GM18520 (cell line): ENCODE results near the gene SPATC1L.
"Not testable (repeated sequence)": the region's sequence is repeated elsewhere in the genome, so short reads cannot be mapped to it uniquely, and the experiment has no call there.

Experiments
- ATAC-seq: cut with Tn5 transposase; IDR thresholded peaks from one replicate; pipeline ENCODE4 v1.9.1; 2021; ENCODE audit not compliant: unreplicated experiment

SPATC1L gene

DNA sequence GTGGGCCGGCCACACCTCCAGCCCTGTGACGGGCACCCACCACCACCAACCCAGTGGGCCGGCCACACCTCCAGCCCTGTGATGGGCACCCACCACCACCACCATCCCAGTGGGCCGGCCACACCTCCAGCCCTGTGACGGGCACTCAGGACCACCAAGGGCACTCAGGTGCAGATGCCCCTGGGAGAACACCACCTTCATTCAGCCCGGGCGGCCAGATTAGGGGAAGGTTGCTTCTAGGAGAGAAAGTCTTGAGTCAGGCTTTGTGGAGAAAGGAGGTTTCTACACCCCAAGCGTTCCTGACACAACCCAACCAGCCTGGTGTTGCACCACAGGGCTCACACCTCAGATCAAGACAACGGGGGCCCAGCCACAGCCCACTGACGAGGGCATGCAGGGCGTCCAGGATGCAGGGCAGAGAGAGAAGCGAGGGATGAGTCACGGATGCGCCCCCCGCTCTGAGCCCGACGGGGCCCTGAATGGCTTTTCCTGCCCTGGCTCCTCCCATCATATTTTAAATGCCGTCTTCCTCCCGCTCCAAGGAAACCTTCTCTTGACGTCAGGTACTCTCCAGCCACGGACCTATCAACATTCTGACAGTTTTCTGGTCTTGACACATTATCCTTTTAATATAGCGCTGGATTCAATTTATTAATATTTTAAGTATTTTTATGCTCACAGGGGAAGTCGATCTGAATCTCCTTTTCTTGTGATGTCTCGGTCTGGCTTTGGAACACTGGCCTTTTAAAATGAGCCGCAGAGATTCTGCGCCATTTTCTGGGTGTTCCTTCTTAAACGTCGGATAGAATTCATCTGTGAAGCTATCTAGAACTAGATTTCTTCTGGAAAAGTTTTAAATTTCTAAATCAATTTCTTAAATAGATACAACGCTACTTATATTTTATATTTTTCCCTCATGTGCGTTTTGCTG lies 631 bp upstream of the SPATC1L start:
- no peak for ATAC-seq

DNA sequence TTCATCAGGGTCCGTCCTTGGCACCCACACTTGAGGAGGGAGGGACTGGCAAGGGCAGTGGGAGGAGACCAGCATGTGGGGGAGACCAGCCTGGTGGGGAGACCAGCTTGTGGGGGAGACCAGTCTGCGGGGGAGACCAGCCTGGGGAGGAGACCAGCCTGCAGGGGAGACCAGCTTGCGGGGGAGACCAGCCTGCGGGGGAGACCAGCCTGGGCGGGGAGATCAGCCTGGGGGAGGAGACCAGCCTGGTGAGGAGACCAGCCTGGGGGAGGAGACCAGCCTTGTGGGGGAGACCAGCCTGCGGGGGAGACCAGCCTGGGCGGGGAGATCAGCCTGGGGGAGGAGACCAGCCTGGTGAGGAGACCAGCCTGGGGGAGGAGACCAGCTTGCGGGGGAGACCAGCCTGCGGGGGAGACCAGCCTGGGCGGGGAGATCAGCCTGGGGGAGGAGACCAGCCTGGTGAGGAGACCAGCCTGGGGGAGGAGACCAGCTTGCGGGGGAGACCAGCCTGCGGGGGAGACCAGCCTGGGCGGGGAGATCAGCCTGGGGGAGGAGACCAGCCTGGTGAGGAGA lies 836 bp downstream of the SPATC1L start:
- not testable (repeated sequence) for ATAC-seq

DNA sequence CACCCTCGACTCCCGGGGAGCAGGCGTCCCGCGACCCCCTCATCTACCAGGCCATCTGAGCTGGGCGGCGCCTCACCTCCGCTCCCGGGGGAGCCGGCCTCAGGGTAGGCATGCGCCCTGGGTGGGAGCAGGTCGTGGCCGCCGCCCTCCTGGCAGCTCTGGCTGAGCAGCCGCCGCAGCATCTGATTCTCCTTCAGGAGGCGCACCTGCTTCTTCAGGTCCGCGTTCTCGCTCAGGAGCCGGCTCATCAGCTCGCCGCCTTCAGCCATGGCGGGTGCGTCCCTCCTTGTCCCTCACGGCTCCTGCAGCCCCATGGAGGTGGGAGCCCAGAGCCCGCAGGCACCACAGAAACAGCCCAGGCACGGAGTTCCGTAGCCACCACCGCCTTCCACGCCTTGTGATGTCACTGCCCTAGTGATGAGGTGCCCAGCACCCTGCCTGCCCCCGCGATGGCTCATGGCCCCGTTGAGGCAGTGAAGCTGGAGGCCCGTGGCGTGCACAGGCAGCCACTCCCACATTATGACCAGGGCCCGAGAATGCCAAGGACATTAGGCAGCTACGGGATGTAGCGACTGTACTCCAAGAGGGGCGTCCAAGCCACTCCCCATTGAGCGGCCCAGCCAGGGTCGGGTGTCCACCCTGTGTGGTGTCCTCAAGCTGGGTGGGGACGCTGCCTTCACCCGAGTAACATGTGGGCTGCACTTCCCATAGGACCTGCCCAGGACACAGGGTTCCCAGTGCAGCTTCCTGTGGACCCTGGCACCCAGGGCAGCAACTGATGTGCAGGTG lies 1.5 kb downstream of the SPATC1L start:
- ATAC-seq: no peak

DNA sequence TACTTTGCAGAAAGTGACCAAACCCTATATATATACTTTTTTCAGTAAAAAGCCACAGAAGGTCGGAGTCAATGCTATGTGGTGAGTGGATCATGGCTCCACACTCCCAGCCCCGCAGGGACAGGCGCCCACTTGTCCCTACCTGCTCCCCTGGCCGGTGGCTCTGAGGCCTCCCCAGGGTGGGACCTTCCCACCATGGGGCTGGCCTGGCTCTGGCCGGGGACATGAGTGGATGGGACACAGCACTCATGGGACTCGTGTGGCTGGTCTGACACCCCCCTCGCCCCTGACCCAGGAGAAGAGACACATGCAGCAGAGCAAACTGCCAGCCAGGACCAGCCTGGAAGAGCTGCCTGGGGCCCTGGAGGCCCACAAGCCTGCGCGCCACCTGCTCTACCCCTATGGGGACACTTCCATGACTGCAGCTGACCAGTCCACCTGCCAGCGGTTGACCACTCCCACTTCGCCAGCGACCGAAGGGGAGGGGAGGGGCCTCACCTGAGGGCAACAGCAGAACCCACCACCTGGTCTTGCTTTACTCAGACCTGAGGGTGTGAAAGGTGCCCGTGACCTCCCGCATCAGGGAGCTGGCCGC lies 2.2 kb downstream of the SPATC1L start:
- ATAC-seq: no peak

DNA sequence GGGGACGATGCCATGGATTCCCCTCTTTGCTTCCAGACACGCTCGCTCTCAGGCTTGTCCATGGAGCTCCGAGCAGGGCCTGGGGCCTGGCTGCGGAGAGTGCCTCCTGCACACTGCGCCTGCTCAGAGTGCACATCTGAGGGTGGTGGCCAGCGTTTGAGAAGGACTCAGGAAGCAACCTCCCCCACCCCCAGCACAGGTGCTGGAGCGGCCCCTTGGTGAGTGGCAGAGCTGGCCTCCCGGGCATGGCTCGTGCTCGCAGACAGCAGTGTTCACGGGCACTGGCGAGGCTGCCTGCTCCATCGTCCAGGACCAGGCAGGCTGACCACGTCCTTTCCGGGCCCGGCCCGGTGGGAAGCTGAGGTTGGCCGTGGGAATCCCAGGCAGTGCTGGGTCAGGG lies 2.8 kb downstream of the SPATC1L start:
- no peak for ATAC-seq

DNA sequence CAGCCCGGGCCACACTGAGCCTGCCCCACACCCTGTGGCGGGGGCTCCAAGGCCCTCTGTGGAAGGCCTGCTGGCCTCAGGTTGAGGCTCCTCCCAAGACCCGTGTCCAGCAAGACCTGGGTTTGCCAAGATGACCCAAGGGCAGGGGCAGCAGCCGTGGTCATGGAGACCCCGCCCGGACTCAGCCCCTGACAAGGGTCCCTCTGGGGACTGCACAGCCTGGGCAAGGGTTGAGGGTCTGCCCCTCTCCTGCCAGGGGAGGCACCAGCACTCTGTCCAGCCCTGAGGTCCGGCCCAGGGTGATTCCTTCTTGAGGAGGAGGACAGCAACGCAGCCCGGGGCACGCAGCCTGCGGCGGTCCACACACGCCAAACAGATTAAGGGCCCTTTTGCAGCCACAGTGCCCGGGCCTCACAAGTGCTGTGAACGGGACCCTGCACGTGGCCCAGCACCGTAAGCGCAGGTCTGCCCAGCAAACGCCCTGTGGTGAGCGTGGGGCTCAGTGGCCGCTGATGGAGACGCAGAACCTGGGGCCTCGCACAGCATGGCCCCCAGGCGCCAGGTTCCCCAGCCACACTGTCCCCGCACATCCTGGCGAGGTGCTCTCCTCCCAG lies 3.4 kb downstream of the SPATC1L start:
- no peak for ATAC-seq

DNA sequence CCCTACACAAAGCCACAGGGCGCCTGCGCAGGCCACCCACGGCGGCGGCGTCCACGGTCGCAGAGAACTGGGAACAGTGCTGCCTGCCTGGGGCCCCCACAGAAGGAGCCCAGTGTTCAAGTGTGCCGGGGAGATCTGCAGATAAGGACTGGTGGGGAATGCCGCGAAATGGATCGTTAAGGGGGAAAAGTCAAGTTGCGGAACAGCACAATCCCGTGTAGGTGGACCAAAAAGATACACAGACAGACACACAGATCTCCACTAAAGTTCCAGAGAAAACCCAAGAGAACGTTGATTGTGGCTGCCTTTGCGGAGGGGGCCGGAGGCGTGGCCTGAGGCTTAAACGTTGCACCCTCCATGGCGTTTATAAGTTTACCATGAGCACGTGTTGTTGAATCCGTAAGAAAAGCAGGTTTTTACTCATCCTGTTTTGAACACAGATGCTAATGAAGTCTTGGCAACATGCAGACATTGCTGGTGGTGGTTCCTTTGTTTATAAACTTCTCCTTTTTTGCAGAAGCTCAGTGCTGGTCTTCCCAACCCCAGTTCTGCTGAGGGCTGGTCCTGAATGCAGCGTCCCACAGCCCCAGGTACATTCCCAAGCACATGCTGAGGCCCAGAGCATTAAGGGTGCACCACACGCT lies 4.1 kb downstream of the SPATC1L start:
- ATAC-seq: no peak

DNA sequence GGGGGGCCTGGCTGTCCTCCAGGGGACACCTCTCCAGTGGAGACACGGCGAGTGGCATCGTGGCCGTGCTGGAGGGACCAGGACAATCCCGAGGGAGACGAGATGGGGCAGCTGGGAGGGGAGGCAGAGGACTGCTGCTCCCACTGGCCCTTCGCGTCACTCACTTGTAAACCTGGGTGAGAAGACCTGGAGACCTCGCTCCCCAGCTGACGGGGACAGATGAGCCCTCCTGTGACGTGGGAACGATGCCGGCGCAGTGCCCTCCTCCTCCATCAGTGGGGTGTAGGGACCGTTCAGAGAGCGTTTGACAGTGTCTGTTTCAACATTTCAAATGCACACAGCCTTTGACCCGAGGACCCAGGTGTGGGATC lies 4.6 kb downstream of the SPATC1L start:
- ATAC-seq: no peak

DNA sequence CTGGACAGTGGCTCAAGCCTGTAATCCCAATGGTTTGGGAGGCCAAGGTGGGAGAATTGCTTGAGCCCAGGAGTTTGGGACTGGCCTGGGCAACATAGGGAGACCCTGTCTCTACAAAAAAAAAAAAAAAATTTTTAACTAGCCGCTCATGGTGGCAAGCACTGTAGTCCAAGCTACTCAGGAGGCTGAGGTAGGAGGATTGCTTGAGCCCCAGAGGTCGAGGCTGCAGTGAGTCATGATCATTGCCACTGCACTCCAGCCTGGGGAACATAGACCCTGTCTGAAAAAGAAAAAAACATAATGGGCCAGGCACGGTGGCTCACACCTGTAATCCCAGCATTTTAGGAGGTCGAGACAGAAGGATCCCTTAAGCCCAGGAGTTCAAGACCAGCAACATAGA lies 5.3 kb downstream of the SPATC1L start:
- no peak for ATAC-seq

DNA sequence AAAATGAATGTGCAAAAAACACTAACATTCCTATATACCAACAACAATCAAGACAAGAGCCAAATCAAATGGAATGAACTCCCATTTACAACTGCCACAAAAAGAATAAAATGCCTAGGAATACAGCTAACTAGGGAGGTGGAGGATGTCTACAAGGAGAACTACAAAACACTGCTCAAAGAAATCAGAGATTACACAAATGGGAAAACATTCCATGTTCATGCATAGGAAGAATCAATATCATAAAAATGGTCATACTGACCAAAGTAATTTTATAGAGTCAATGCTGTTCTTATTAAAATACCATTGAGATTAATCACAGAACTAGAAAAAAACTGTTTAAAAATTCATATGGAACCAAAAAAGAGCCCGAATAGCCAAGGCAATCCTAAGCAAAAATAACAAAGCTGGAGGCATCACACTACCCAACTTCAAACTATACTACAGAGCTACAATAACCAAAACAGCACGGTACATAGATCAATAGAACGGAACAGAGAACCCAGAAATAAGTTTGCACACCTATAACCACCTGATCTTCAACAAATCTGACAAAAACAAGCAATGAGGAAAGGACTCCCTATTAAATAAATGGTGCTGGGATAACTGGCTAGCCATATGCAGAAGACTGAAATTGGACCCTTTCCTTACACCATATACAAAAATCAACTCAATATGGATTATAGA lies 7.7 kb downstream of the SPATC1L start:
- ATAC-seq: not testable (repeated sequence)

DNA sequence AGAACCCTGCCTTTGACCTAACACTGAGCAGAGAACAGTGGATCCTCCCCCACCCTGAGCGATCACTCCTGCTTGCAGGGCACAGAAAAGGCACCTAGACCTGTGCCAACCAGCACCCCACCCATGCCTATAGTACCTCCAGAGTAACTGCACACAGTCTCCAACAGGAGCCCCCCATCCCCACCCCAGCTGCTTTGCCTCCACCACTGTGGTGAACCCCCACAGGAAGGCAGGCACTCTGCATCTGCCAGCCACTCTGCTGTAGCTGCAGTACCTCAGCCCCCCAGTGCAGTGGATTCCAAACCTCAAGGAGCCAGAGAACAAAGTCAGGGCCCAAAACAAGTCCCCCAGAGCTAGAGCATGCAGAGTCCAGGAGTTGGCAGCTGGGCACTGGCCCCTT lies 10.7 kb downstream of the SPATC1L start:
- no peak for ATAC-seq

DNA sequence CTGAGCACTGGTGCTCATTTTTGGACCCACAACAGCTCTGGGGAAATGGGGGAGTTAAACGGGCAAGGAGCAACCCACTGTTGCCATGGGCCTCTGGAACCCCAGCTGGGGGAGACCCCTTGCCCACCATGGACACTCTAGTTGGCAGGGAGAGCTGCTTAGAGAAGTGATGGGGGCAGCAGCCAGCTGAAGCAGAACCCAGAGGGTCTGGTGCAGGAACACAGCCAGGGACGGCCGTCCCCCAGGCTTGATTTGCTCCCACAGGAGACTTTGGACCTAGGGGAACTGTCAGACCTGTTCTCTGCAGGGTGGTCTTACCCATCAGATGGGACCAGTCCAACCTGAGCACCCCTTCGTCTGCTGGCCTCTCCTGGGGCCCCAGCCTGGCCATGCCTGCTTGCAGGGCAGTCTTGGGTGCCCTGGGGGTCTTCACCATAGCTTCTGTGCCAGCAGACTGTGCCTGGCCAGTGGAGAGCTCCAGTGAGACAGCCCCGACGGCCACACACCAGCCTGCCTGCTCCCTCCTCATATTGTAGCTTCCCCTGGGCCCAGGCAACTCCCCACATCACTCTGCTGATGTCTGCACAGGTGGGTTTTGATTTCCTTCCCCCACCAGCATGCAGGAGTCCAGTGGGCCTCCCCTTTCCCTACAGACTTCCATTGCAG lies 11.3 kb downstream of the SPATC1L start:
- no peak for ATAC-seq

DNA sequence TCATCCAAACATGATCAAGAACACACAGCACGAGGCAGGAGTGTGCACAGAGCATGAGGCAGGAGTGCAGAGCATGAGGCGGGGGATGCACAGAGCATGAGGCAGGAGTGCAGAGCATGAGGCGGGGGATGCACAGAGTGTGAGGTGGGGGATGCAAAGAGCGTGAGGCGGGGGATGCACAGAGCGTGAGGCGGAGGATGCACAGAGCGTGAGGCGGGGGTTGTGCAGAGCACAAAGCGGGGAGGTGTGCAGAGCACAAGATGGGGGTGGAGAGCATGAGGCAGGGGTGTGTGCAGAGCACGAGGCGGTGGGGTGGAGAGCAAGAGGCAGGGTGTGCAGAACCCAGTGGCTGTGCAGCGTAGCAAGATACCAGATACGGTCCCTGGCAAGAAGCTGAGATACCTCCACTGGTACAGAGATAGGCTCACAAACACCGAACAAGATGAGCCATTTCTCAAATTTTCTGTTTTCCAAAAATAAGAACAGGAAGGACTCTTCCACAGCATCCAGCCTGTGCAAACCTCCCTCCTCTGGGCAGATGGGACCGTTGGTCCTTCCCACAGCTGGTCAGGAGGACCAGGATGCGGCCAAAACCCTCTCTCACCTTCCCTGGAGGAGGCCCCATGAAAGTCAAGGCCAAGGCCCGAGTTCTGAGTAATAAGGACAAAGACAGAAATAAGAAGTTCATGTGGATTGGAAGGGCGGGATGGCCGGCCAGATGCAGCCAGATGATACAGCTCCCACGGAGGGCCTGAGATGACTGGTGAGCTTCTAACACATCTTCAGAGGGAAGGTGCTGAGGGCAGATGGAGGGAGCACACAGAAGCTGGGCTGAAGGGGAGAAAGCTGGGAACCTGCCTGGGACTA lies 12.0 kb downstream of the SPATC1L start:
- ATAC-seq: no peak

DNA sequence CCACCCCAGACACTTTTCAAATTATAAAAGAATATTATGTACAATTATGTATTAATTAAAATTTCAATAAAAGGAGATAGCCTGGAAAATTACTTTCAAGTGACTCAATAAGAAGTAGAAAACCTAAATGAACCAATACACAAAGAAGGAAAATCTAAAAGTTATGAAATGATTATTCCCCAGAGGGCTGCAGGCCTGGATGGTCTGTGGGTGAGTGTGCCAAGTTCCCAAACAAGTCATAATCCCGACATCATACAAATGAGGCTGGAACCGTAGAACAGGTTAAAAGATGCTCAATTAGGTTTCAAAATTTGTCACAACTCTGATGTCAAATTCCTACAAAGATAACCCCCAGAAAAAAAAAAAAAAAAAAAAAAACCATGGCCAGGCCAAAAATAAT lies 12.7 kb downstream of the SPATC1L start:
- no peak for ATAC-seq

DNA sequence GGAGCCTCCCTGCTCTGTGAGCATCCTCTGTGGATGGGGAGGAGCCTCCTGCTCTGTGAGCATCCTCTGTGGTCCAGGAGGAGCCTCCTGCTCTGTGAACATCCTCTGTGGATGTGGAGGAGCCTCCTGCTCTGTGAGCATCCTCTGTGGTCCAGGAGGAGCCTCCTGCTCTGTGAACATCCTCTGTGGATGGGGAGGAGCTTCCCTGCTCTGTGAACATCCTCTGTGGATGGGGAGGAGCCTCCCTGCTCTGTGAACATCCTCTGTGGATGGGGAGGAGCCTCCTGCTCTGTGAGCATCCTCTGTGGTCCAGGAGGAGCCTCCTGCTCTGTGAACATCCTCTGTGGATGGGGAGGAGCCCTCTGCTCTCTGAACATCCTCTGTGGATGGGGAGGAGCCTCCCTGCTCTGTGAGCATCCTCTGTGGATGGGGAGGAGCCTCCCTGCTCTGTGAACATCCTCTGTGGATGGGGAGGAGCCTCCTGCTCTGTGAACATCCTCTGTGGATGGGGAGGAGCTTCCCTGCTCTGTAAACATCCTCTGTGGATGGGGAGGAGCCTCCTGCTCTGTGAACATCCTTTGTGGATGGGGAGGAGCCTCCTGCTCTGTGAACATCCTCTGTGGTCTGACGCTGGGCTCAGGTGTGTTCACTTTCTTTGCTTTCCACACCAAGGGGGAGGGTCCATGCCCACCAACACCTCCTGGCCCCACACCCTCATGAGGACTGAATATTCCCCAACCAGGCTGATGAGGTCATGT lies 13.6 kb downstream of the SPATC1L start:
- not testable (repeated sequence) for ATAC-seq

DNA sequence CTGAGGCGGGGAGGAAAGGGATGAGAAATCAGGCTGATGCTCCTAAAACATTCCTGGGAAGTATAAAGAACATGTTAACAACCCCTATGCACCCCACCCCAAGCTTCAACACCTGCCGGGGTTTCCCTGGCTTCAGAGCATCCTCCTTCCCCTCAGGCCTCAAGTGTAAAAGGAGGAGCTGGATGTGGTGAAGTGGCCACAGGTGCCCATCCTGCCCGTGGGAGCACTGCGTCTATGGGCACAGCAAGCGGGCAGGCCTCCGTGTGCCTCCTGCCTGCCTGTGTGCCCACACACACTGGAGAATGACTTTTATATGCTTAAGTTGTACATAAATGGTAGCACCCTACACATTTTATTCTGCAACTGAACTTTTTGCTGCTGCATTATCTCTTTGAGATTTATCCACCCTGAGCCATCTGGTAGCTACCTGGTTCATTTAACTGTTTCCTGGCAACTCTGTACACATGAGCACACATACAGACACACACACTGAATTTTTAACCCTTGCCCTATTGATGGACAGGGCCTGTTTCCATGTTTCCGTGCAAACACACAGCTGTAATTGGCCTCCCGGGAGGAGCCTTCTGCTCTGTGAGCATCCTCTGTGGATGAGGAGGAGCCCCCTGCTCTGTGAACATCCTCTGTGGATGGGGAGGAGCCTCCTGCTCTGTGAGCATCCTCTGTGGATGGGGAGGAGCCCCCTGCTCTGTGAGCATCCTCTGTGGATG lies 15.4 kb downstream of the SPATC1L start:
- ATAC-seq: no peak

DNA sequence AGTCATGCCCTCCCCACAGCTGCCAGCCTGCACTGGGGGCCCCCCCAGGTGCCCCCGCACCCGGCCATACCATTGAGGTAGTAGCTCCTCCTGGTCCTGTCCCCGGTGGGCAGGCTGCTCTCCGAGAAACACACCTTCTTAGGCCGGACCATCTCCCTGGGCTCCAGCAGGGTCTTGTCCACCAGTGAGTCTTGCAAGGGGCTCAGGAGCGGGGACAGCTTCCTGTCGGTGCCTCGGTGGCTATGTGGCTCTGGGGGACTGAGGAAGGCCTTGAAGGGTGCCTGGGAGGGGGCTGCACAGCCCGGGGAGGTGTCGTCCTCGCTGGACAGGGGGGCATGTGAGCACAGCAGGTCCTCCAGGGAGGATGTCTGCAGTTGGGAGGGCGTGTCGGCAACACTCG lies 16.0 kb downstream of the SPATC1L start:
- no peak for ATAC-seq
